ENCODE measurements around the gene LVRN. TPM values are rescaled to one million over a fixed set of nuclear protein-coding genes. Genes with fewer than 3 reads are reported as not detected.

The LVRN gene
- total and polyA plus RNA-seq, 2 experiments from 2014 or later = 0.31 to 0.45 TPM

DNA sequence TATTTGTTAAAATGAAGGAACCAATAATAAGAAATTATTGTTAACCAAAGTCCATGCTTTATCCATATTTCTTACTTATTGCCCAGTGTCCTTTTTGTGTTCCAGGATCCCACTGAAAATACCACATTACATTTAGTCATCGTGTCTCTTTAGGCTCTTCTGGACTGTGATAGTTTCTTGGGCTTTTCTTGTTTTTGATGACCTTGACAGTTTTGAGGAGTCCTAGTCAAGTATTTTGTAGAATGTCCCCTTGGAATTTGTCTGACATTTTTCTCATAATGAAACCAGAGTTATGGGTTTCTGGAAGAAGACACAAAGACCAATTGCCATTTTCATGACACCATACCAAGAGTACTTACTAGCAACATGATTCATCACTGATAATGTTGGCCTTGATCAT lies 108.9 kb downstream of the LVRN start (continued):
- TF ChIP-seq, protein P1, sequence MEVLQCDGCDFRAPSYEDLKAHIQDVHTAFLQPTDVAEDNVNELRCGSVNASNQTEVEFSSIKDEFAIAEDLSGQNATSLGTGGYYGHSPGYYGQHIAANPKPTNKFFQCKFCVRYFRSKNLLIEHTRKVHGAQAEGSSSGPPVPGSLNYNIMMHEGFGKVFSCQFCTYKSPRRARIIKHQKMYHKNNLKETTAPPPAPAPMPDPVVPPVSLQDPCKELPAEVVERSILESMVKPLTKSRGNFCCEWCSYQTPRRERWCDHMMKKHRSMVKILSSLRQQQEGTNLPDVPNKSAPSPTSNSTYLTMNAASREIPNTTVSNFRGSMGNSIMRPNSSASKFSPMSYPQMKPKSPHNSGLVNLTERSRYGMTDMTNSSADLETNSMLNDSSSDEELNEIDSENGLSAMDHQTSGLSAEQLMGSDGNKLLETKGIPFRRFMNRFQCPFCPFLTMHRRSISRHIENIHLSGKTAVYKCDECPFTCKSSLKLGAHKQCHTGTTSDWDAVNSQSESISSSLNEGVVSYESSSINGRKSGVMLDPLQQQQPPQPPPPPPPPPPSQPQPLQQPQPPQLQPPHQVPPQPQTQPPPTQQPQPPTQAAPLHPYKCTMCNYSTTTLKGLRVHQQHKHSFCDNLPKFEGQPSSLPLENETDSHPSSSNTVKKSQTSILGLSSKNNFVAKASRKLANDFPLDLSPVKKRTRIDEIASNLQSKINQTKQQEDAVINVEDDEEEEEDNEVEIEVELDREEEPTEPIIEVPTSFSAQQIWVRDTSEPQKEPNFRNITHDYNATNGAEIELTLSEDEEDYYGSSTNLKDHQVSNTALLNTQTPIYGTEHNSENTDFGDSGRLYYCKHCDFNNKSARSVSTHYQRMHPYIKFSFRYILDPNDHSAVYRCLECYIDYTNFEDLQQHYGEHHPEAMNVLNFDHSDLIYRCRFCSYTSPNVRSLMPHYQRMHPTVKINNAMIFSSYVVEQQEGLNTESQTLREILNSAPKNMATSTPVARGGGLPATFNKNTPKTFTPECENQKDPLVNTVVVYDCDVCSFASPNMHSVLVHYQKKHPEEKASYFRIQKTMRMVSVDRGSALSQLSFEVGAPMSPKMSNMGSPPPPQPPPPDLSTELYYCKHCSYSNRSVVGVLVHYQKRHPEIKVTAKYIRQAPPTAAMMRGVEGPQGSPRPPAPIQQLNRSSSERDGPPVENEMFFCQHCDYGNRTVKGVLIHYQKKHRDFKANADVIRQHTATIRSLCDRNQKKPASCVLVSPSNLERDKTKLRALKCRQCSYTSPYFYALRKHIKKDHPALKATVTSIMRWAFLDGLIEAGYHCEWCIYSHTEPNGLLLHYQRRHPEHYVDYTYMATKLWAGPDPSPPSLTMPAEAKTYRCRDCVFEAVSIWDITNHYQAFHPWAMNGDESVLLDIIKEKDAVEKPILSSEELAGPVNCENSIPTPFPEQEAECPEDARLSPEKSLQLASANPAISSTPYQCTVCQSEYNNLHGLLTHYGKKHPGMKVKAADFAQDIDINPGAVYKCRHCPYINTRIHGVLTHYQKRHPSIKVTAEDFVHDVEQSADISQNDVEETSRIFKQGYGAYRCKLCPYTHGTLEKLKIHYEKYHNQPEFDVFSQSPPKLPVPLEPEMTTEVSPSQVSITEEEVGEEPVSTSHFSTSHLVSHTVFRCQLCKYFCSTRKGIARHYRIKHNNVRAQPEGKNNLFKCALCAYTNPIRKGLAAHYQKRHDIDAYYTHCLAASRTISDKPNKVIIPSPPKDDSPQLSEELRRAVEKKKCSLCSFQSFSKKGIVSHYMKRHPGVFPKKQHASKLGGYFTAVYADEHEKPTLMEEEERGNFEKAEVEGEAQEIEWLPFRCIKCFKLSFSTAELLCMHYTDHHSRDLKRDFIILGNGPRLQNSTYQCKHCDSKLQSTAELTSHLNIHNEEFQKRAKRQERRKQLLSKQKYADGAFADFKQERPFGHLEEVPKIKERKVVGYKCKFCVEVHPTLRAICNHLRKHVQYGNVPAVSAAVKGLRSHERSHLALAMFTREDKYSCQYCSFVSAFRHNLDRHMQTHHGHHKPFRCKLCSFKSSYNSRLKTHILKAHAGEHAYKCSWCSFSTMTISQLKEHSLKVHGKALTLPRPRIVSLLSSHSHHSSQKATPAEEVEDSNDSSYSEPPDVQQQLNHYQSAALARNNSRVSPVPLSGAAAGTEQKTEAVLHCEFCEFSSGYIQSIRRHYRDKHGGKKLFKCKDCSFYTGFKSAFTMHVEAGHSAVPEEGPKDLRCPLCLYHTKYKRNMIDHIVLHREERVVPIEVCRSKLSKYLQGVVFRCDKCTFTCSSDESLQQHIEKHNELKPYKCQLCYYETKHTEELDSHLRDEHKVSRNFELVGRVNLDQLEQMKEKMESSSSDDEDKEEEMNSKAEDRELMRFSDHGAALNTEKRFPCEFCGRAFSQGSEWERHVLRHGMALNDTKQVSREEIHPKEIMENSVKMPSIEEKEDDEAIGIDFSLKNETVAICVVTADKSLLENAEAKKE (CRISPR knock-in tag; IDR thresholded peaks at IDR 0.05) = no peak
- TF ChIP-seq EZH2 (IDR thresholded peaks at IDR 0.05; ENCODE audit: low read depth, unreplicated experiment) = no peak

DNA sequence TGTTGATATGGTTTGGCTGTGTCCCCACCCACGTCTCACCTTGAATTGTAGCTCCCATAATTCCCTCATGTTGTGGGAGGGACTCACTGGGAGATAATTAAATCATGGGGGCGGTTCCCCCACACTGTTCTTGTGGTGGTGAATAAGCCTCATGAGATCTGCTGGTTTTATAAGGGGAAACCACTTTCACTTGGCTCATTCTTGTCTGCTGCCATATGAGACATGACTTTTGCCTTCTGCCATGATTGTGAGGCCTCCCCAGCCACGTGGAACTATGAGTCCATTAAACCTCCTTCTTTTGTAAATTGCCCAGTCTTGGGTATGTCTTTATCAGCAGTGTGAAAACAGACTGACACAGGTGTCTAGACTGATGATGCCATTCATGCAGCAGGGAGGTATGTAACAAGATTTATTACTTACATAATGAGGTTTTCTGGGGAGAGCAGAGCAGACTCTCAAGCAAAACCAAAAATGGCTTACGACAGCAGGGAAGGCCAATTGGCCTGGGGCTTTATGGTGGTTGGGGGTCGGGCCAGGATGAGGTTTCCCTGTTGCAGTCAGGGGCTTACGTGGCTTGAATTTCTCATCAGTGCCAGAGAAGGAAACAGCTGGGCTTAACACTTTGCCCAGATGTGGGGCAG lies 113.0 kb downstream of the LVRN start:
- no peaks in the 10 kb centered on the region; the same call in 1 of the 2 replicates for H3K9me2 ChIP-seq (ENCODE audit: insufficient read depth)
- no peak overlapping the region for H3K4me3 ChIP-seq
- H3K4me2 ChIP-seq = no peak overlapping the region
- no peak for ATAC-seq
- H3K79me2 ChIP-seq (replicated peaks; ENCODE audit: insufficient read depth) = no peaks in the 10 kb centered on the region
- no peaks in the 10 kb centered on the region for H3K36me3 ChIP-seq (ENCODE audit: insufficient read depth)
- Mint-ChIP-seq H3K27me3 (ENCODE audit: insufficient read depth, low read depth, poor library complexity) (no peaks in the 10 kb centered on the region), H3K4me3 (no peak overlapping the region), H3K9me3 (no peaks in the 10 kb centered on the region), H3K27ac (no peak overlapping the region), H3K4me1 (no peaks in the 10 kb centered on the region), H3K36me3 (ENCODE audit: low read depth) (no peaks in the 10 kb centered on the region)
- H3K4me1 ChIP-seq (ENCODE audit: insufficient read depth) = no peaks in the 10 kb centered on the region
- H3K27ac ChIP-seq (ENCODE audit: low read depth) = no peak overlapping the region
- H2AFZ ChIP-seq = peak overlapping the region; percentile 69
- H3K27me3 ChIP-seq (ENCODE audit: insufficient read depth) = no peaks in the 10 kb centered on the region
- no peaks in the 10 kb centered on the region; the same call in 1 of the 2 replicates for H4K20me1 ChIP-seq (replicated peaks; ENCODE audit: insufficient read depth)
- no peaks in the 10 kb centered on the region for H3F3A ChIP-seq (replicated peaks; ENCODE audit: low read depth)
- no peak for DNase-seq (ENCODE audit: low spot score)
- TF ChIP-seq, protein P1 (CRISPR knock-in tag; IDR thresholded peaks at IDR 0.05) = no peak
- TF ChIP-seq EZH2 (IDR thresholded peaks at IDR 0.05; ENCODE audit: low read depth, unreplicated experiment) (no peak), ZNF114 (CRISPR knock-in tag; IDR thresholded peaks at IDR 0.05) (no peak), EZH2phosphoT487 (IDR thresholded peaks at IDR 0.05; ENCODE audit: unreplicated experiment) (no peak), ZNF331 (CRISPR knock-in tag; IDR thresholded peaks at IDR 0.05; ENCODE audit: low read depth) (no peak), NANOG (IDR thresholded peaks at IDR 0.05; ENCODE audit: borderline replicate concordance) (no peak), JUNB (IDR thresholded peaks at IDR 0.05; ENCODE audit: unreplicated experiment) (no peak), POLR2AphosphoS5 (IDR thresholded peaks at IDR 0.05; ENCODE audit: low read depth) (no peak)
